HCT116 (cell line): ENCODE data around the gene MRPL30.

Experiments
- CTCF ChIP-seq, 3 experiments: fragments of 200-600 bp in 1 of 3; sonication (generic) in 1 of 3; IDR thresholded peaks in 2 of 3; conservative IDR thresholded peaks in 1 of 3; 2 replicates each; pipeline ENCODE4 v1.5.1; 2012 to 2017; ENCODE audit warnings: low read depth in 2 of 3, low read length in 2 of 3, antibody characterized with exemption in 1 of 3, borderline replicate concordance in 1 of 3, control low read depth in 1 of 3, mild to moderate bottlenecking in 1 of 3, mixed read lengths in 1 of 3, mixed run types in 1 of 3, moderate library complexity in 1 of 3; ENCODE audit not compliant: insufficient read depth in 1 of 3
- POLR2A ChIP-seq: IDR thresholded peaks from 2 replicates; pipeline ENCODE4 v1.7.0; 2011; ENCODE audit warnings: borderline replicate concordance; ENCODE audit not compliant: insufficient read depth, insufficient read length; ENCODE audit errors: extremely low read depth
- POLR2AphosphoS5 ChIP-seq: IDR thresholded peaks from 2 replicates; pipeline ENCODE4 v1.6.1; 2011; ENCODE audit warnings: mild to moderate bottlenecking, low read depth, low read length, moderate library complexity

GRCh38 chr2:99240431-99240830, 59.4 kb downstream of the MRPL30 start:
- TF ChIP-seq CTCF (IDR thresholded peaks at IDR 0.05 in 2 of 3, conservative IDR thresholded peaks at IDR 0.05 in 1 of 3; ENCODE audit: borderline replicate concordance in 1 of 3, insufficient read depth in 1 of 3, low read depth in 2 of 3, low read length in 2 of 3) (no peak), POLR2AphosphoS5 (no peak), POLR2A (no peak)
